SH-SY5Y (cell line): ENCODE data around the gene MBP.

Source experiments
- GATA2 ChIP-seq: IDR thresholded peaks from 2 replicates; pipeline ENCODE4 v1.6.1; 2011; ENCODE audit warnings: mild to moderate bottlenecking, low read depth, low read length
- GATA3 ChIP-seq: IDR thresholded peaks from 2 replicates; pipeline ENCODE4 v1.6.1; 2011; ENCODE audit warnings: low read depth, mild to moderate bottlenecking, low read length, moderate library complexity

DNA sequence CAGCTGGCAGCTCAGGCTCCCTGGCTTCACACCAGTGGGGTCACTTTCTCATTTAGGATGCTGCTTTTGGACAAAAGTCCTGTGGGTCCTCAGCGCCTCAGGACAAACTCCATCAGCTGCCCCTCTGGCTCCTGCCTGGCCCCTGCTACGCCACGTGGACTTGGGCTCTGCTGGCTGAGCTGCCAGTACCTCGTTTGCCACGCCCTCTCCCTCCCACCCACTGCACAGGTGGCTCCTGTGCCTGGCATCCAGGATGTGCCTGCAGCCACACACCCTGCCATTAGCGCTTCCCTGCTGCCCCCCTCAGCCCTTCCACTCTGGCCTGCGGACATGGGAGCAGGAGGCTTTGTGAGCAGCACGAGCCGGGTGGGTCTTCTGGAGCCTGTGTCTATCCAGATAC is 191.3 kb downstream of the MBP start:
- TF ChIP-seq GATA3: no peak
- no peak for TF ChIP-seq GATA2
